ENCODE measurements around the gene KCNN3.
"Not testable (repeated sequence)": the region's sequence is repeated elsewhere in the genome, so short reads cannot be mapped to it uniquely, and the experiment has no call there.

KCNN3 gene

DNA sequence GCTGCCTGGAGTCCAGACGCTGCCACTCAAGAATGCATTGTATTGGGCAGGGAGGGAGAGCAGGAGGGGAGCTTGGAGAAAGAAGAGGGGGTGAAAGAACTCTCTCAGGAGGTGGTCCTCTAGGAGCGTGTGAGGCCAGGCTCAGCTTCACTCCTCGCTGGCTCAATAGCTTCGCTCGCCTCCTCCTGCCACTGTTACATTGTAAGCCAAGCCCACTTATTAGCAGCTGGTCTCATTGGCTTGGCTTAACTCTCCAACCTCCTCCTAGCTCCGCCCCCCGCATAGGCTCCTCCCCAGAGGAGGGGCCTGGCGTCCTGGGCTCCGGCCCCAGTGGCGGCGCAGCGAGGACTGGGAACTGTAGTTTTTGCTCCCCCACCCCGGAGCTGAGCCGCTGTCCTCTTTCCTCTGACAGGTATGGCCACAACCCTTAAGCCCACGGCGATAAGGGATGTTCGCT, at the start of gene KCNN3:
KCNN3 (minus strand) TSS at position 167 of the 457 bp plus-strand sequence. CDS start 317 bp downstream, outside the sequence.
- peak; percentile 59 for DNase-seq (ENCODE audit: low read depth)

DNA sequence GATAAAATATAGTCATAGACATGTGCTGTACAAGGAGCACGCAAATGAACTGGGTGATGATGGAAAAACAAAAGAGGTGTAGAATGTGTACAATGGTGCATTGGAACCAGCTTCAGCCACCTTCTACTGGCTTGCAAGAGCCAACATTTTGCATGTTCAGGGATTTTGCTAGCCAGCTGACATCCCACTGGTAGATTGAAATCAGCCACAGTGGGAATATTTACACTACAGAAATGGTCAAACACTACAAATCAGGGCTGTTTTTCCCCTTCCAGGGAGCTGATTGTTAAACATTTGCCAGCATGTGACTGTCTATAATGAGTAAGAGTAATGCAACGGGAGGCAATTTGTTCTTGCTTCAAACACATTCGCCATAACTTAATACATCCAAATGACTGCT, 43.2 kb upstream of the KCNN3 start:
- DNase-seq (ENCODE audit: low read depth): no peak

DNA sequence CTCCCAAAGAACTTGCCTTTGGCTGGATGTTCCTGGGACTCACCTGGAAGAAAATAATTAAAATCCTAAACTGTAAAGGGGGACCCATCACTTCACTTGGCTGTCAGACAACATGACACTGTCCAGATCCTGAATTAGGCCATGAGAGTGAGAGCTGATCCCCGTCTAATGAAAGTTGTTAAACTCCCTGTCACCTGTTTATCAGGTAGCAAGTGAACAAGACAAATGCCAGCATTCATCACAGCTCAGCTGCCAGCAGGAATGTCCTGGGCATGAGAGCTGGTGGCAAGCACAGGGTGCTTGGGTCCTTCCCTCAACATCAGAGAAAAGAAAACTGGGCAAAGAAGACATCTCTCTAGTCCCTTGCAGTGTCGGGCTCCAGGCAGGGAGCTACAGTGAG, 42.7 kb upstream of the KCNN3 start:
- DNase-seq (ENCODE audit: low read depth): no peak

DNA sequence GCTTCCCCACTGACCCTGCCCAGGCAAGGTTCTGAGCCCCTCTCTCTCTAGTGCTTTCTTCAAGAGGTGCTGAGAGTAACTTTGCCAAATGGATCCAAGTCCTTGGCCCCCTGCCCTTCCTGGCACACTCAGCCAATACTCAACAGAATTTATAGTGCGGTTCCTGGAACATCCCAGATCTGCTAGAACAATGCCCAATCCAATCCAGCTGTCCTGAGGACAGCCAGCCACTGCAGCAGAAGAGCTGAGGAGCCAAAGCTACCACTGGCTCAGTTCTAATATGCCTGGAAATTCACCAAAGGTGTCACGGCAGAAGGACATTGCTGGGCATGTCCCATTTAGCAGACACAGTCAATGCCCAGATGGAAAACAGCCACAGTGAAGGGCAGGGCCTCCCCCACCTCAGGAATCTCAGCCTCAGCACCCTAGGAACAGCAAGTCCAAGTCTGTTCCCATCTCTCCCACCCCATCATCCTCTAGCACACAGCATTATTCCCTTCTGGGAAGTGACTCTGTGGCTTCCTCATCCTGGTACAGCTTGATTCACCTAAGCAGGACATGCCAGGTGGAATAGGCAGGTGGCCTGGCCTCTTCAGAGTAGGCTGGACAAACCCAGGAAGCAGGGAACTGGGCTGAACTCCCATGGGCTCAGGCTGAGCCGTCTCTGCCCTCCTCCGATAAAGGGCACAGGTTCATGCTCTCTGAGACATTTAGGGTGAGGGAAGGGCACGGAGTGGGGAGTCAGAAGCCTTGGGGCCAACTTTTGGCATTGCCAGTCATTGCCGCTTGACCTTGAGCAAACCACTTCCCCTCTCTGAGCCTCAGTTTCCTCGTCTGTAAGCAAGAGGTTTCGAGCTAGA, 41.8 kb upstream of the KCNN3 start:
- DNase-seq (ENCODE audit: low read depth): no peak

- DNase-seq (ENCODE audit: low read depth): no peak
These were observed 40.8 kb upstream of the KCNN3 start for GRCh38 chr1:154910851-154911250.

- no peak for DNase-seq (ENCODE audit: low read depth)
These were observed 38.9 kb upstream of the KCNN3 start for GRCh38 chr1:154908937-154909336.

- not testable (repeated sequence) for DNase-seq (ENCODE audit: low read depth)
These were observed 38.0 kb upstream of the KCNN3 start for GRCh38 chr1:154908129-154908528.

- DNase-seq (ENCODE audit: low read depth): no peak
These were observed 36.6 kb upstream of the KCNN3 start for GRCh38 chr1:154906621-154907081.

DNA sequence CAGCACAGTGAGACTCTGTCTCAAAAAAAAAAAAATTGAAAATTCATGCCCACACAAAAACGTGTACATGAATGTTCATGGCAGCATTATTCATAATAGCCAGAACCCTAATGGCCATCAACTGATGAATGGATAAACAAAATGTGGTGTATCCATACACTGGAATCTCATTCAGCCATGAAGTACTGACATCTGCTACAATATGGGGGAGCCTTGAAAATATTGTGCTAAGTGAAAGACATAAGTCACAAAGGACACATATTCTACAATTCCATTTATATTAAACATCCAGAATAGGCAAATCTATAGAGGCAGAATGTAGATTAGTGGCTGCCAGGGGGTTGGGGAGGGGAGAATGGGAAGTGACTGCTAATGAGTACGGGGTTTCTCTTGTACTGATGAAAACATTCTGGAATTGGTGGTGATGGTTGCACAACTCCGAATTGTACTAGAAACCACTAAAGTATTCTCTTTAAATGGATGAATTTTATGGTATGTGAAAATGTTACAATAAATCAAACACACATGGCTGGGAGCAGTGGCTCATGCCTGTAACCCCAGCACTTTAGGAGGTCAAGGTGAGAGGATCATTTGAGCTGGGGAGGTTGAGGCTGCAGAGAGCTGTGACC, 33.0 kb upstream of the KCNN3 start:
- no peak for DNase-seq (ENCODE audit: low read depth)

GRCh38 chr1:154901591-154901990, 31.5 kb upstream of the KCNN3 start:
- no peak for DNase-seq (ENCODE audit: low read depth)

DNA sequence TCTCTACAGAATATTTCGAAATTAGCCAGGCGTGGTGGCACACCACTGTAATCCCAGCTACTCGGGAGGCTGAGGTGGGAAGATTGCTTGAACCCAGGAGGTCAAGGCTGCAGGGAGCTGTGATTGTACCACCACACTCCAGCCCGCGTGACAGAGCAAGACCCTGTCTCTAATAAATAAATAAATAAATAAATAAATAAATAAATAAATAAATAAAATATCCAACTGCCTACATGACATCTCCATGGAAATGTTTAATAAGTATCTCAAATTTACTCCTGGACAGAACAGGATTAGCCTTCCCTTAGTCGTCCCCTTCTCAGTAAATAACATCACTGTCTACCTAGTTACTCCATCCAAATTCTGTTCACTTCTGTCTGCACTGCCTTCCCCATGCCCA, 29.0 kb upstream of the KCNN3 start:
- no peak for DNase-seq (ENCODE audit: low read depth)

DNA sequence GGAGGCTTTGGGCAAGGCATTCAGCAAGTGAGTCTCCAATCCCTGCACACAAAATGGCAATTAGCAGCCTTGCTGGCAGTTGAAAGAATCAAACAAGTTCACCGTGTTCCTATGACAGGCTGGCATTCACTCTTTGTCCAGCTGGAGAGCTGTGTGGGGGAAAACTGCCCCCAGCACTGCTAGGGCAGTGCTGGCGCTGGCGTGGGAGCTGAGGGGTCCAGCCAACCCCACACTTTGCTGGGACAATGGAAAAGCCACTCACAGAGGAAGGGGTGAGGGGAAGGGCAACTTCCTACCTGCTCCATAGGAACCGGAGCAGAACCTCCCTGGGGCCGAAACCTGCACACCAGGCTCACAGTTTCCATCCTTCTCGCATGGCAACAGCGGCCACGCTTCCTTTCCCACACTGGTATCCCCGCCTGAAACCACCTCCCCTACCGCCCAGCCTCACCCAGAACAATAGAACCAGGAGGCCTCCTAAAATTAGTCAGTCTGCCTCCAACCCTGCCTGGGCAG, 26.7 kb upstream of the KCNN3 start:
- DNase-seq (ENCODE audit: low read depth): no peak

- no peak for DNase-seq (ENCODE audit: low read depth)
These were observed 25.7 kb upstream of the KCNN3 start for GRCh38 chr1:154895798-154896197.

GRCh38 chr1:154891452-154891851, 21.4 kb upstream of the KCNN3 start:
- DNase-seq (ENCODE audit: low read depth): no peak

DNA sequence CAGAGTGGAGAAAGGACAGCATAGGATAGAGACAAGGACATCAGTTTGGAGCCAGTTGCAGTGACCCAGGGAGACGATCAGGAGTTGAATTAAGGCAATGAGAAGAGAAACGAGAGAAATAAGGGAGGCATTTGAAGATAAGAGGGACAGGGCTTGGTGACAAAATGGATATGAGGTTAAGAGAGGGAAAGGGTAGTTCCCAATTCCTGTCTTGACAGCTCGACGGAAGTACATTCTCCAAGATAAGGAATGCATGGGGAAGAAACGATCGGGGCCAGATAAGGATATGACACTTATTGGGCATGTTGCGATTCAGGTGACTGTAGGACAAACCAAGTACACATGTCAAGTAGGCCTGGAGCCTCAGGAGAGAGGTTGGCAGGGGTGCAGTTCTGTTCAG, 18.7 kb upstream of the KCNN3 start:
- no peak for DNase-seq (ENCODE audit: low read depth)

- no peak for DNase-seq (ENCODE audit: low read depth)
These were observed 16.4 kb upstream of the KCNN3 start for GRCh38 chr1:154886281-154887015.

GRCh38 chr1:154884869-154885701, 15.0 kb upstream of the KCNN3 start:
- DNase-seq (ENCODE audit: low read depth): no peak

DNA sequence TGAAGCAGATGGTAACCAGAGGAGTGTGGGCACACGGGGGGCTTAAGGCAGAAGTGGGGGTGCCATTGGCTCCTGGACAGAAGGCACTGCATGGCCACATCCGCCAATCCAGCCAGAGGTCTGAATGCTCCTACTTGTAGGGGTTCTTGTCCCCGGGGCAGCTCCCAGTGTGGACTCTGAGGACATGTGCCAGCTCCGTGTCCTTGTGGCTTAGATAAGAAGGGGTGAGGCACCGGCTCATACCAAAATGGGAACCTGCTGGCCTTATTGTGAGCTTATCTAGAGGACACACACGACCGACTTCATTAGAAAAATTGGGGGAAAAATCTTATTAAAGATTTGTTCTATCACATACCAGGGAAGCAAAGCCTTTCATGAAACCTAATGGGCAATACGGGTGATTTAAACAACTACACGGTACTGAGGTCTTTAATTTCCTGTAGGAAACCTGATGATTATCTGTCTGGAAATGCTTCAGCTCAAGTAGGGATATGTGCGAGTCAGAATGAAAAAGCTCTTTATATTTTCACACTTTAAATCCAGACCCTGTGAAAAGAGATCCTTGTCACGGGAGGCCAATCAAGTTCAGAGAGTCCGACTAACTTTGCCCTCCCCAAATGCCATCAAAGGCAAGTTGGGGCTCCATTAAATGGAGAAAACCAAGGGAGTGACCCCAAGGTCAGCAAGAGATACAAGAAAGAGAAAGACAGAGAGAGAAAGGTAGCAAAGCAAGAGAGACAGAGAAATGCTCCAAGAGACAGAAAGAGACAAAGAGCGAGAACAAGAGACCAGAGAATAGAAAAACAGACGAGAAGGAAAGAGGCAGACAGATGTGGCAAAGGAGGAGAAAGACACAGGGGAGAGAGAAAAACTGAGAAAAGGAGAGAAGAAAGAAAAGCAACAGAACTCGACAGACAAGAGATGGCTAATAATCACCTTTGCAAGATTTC, 14.1 kb upstream of the KCNN3 start:
- no peak for DNase-seq (ENCODE audit: low read depth)

GRCh38 chr1:154881820-154882535, 11.9 kb upstream of the KCNN3 start:
- no peak for DNase-seq (ENCODE audit: low read depth)

DNA sequence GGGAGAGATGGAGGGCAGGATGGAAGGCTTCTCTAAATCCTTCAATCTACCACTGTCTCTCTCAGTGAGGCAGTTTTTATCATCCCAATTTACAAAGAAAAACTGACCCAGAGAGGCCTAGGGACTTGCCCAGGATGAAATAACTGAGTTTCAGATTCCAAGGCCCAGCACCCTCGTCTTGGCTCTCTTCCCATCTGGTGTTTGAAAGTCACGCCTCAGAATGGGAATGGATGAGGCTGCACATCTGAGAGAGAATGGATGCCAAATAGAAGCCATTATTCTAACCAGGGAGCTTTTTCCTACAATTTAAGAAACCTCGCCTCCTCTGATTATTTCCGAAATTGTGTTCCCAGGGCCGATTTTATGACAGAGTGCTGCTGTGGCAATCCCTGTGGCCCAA, 10.6 kb upstream of the KCNN3 start:
- DNase-seq (ENCODE audit: low read depth): no peak

All from activated T-helper 9 cell treated with anti-CD3 and anti-CD28 coated beads, Interleukin-2, amount 50 U/mL, for 16 hours (primary cell).